Measurements from ENCODE around the gene TRAF6. TPM values are rescaled to one million over a fixed set of nuclear protein-coding genes. Genes with fewer than 3 reads are reported as not detected.

Gene TRAF6
- total RNA-seq, 1 experiment from 2014 or later, result 6.6 TPM

DNA sequence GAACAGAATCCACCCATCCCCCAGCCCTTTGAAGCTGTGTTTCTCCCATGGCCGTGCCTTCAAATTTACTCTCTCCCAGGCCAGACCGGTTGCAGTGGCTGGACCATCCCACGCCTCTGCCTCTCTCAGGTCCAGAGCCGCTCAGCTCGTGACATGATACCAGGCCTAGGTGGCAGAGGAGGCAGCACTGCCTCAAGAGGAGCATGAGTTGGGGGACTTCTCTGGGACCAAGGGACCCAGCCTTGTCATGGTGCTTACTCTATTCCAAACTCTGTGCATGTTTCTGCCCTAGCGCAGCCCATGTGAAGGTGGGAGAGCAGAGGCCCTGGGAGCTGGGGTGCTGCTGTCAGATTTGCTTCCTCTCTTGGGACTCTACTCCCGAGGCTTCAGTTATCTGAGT is 51.0 kb downstream of the TRAF6 start:
- H3K4me1 Mint-ChIP-seq, result peaks cover 28% of the 10 kb centered on the region
- no peaks in the 10 kb centered on the region for H3K27me3 Mint-ChIP-seq (ENCODE audit: low read depth)
- TF ChIP-seq ZNF423 (CRISPR knock-in tag; IDR thresholded peaks at IDR 0.05) (no peak), HMGA2 (CRISPR knock-in tag; IDR thresholded peaks at IDR 0.05) (no peak), ESRRA (CRISPR knock-in tag; IDR thresholded peaks at IDR 0.05; ENCODE audit: borderline replicate concordance) (no peak), CREB1 (CRISPR knock-in tag; IDR thresholded peaks at IDR 0.05) (no peak), MXD4 (CRISPR knock-in tag; IDR thresholded peaks at IDR 0.05; ENCODE audit: borderline replicate concordance) (no peak), MYBL2 (CRISPR knock-in tag; IDR thresholded peaks at IDR 0.05) (no peak)
- TF ChIP-seq, protein P1, sequence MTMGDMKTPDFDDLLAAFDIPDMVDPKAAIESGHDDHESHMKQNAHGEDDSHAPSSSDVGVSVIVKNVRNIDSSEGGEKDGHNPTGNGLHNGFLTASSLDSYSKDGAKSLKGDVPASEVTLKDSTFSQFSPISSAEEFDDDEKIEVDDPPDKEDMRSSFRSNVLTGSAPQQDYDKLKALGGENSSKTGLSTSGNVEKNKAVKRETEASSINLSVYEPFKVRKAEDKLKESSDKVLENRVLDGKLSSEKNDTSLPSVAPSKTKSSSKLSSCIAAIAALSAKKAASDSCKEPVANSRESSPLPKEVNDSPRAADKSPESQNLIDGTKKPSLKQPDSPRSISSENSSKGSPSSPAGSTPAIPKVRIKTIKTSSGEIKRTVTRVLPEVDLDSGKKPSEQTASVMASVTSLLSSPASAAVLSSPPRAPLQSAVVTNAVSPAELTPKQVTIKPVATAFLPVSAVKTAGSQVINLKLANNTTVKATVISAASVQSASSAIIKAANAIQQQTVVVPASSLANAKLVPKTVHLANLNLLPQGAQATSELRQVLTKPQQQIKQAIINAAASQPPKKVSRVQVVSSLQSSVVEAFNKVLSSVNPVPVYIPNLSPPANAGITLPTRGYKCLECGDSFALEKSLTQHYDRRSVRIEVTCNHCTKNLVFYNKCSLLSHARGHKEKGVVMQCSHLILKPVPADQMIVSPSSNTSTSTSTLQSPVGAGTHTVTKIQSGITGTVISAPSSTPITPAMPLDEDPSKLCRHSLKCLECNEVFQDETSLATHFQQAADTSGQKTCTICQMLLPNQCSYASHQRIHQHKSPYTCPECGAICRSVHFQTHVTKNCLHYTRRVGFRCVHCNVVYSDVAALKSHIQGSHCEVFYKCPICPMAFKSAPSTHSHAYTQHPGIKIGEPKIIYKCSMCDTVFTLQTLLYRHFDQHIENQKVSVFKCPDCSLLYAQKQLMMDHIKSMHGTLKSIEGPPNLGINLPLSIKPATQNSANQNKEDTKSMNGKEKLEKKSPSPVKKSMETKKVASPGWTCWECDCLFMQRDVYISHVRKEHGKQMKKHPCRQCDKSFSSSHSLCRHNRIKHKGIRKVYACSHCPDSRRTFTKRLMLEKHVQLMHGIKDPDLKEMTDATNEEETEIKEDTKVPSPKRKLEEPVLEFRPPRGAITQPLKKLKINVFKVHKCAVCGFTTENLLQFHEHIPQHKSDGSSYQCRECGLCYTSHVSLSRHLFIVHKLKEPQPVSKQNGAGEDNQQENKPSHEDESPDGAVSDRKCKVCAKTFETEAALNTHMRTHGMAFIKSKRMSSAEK (CRISPR knock-in tag; IDR thresholded peaks at IDR 0.05; ENCODE audit: borderline replicate concordance), result no peak
- TF ChIP-seq, protein P2, sequence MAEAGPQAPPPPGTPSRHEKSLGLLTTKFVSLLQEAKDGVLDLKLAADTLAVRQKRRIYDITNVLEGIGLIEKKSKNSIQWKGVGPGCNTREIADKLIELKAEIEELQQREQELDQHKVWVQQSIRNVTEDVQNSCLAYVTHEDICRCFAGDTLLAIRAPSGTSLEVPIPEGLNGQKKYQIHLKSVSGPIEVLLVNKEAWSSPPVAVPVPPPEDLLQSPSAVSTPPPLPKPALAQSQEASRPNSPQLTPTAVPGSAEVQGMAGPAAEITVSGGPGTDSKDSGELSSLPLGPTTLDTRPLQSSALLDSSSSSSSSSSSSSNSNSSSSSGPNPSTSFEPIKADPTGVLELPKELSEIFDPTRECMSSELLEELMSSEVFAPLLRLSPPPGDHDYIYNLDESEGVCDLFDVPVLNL (CRISPR knock-in tag; IDR thresholded peaks at IDR 0.05; ENCODE audit: borderline replicate concordance, low read depth), result no peak
- ChIA-PET POLR2A (no interaction called here), CTCF (interaction anchor here (1.1 to 3.0 kb wide), 3 partner anchors 10 to 34 kb away, joined by 4 to 21 read pairs (median 12); no protein-coding TSS in a partner anchor)
- no peak overlapping the region for H3K27ac Mint-ChIP-seq
- H3K4me3 Mint-ChIP-seq, result no peak overlapping the region
- DNase-seq (ENCODE audit: low spot score) (no peak), ATAC-seq (no peak)
- no peaks in the 10 kb centered on the region for H3K9me3 Mint-ChIP-seq
- no peaks in the 10 kb centered on the region; the same call in 1 of the 2 replicates for H3K36me3 Mint-ChIP-seq

DNA sequence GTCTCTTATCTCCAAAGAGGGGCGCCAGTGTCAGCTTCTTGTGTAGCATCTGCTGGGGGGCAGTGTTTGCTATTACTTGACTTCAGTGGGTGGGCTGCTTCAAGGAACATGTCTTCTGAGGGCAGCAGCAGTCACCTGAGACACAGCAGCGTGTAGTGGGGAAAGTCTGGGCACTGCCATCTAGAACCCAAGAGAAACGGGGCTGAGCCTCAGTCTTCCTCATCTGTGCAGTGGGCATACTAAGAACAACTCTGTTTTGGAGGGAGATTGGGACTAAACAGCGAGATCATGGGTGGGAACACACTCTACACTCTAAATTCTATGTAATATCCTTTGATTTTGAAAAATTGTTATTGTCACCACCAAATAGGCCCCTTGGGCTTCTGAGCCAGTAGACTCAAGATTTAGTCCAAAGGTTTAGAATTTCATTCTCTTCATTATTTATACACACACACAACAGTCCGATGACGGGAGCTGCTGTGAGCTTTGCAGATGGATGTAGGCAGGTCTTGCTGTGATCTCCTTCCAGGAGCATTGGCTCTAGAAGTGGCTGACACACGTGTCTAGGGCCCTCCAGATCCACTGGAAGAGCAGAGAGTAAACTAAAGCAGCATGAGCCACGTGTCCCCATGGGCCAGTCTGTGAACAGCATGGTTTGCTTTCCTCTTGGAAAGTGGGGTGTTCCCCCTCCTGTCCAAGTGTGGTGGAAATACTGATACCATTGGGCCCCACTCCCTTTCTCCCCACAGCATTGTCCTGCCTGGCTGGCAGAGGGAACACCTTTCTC is 51.8 kb downstream of the TRAF6 start:
- H3K9me3 Mint-ChIP-seq, result no peaks in the 10 kb centered on the region
- H3K27me3 Mint-ChIP-seq (ENCODE audit: low read depth), result no peaks in the 10 kb centered on the region
- no peak overlapping the region for H3K27ac Mint-ChIP-seq
- peaks cover 27% of the 10 kb centered on the region for H3K4me1 Mint-ChIP-seq
- ATAC-seq (no peak), DNase-seq (ENCODE audit: low spot score) (no peak)
- no peak overlapping the region for H3K4me3 Mint-ChIP-seq
- ChIA-PET CTCF (interaction anchor here (3.0 kb wide), 1 partner anchor 35 kb away, joined by 12 read pairs; no protein-coding TSS in a partner anchor), POLR2A (no interaction called here)
- no peaks in the 10 kb centered on the region; the same call in 1 of the 2 replicates for H3K36me3 Mint-ChIP-seq
- TF ChIP-seq, protein P3, sequence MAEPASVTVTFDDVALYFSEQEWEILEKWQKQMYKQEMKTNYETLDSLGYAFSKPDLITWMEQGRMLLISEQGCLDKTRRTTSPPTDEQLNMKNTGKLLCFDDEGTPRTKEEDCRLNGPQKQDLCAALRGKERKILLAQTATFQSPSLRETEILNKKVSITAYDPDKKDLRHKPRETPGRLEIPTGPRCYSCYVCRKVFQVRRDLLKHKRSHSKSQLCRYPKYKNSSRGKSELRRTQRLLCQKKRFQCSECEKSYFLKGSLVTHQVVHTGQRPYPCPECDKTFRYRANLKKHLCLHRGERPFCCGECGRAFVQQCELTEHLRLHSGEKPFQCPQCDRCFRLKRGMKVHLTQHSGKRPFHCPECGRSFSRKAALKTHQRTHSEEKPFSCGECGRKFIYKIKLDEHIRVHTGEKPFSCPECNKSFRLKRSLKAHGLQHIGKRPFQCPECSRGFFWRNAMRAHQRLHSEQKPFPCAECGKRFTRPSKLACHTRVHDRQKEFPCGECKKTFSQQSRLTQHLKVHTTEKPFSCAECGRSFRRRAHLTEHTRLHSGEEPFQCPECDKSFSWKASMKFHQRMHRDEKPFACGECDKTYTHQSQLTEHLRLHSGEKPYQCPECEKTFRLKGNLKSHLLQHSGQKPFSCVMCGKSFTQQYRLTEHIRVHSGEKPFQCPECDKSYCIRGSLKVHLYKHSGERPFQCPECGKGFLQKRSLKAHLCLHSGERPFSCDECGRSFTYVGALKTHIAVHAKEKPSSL (CRISPR knock-in tag; conservative IDR thresholded peaks at IDR 0.05), result no peak
- no peak for TF ChIP-seq ZNF317 (CRISPR knock-in tag; IDR thresholded peaks at IDR 0.05; ENCODE audit: borderline replicate concordance, low read depth)
- TF ChIP-seq, protein P4, sequence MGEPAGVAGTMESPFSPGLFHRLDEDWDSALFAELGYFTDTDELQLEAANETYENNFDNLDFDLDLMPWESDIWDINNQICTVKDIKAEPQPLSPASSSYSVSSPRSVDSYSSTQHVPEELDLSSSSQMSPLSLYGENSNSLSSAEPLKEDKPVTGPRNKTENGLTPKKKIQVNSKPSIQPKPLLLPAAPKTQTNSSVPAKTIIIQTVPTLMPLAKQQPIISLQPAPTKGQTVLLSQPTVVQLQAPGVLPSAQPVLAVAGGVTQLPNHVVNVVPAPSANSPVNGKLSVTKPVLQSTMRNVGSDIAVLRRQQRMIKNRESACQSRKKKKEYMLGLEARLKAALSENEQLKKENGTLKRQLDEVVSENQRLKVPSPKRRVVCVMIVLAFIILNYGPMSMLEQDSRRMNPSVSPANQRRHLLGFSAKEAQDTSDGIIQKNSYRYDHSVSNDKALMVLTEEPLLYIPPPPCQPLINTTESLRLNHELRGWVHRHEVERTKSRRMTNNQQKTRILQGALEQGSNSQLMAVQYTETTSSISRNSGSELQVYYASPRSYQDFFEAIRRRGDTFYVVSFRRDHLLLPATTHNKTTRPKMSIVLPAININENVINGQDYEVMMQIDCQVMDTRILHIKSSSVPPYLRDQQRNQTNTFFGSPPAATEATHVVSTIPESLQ (CRISPR knock-in tag; IDR thresholded peaks at IDR 0.05), result no peak
- TF ChIP-seq FOXK1 (CRISPR knock-in tag; IDR thresholded peaks at IDR 0.05), result no peak
- TF ChIP-seq ESRRA (CRISPR knock-in tag; IDR thresholded peaks at IDR 0.05; ENCODE audit: borderline replicate concordance), result no peak
- TF ChIP-seq, protein P5, sequence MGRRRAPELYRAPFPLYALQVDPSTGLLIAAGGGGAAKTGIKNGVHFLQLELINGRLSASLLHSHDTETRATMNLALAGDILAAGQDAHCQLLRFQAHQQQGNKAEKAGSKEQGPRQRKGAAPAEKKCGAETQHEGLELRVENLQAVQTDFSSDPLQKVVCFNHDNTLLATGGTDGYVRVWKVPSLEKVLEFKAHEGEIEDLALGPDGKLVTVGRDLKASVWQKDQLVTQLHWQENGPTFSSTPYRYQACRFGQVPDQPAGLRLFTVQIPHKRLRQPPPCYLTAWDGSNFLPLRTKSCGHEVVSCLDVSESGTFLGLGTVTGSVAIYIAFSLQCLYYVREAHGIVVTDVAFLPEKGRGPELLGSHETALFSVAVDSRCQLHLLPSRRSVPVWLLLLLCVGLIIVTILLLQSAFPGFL (CRISPR knock-in tag; IDR thresholded peaks at IDR 0.05; ENCODE audit: borderline replicate concordance), result no peak
- TF ChIP-seq MYBL2 (CRISPR knock-in tag; IDR thresholded peaks at IDR 0.05), result no peak
- TF ChIP-seq, protein P6, sequence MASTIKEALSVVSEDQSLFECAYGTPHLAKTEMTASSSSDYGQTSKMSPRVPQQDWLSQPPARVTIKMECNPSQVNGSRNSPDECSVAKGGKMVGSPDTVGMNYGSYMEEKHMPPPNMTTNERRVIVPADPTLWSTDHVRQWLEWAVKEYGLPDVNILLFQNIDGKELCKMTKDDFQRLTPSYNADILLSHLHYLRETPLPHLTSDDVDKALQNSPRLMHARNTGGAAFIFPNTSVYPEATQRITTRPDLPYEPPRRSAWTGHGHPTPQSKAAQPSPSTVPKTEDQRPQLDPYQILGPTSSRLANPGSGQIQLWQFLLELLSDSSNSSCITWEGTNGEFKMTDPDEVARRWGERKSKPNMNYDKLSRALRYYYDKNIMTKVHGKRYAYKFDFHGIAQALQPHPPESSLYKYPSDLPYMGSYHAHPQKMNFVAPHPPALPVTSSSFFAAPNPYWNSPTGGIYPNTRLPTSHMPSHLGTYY (CRISPR knock-in tag; IDR thresholded peaks at IDR 0.05), result no peak
- no peak for TF ChIP-seq RORB (CRISPR knock-in tag; IDR thresholded peaks at IDR 0.05)
- no peak for TF ChIP-seq CBFB (CRISPR knock-in tag; IDR thresholded peaks at IDR 0.05; ENCODE audit: low read depth)
- no peak for TF ChIP-seq TCF7 (CRISPR knock-in tag; IDR thresholded peaks at IDR 0.05; ENCODE audit: low read depth)
- no peak for TF ChIP-seq ZNF263 (CRISPR knock-in tag; IDR thresholded peaks at IDR 0.05; ENCODE audit: low read depth)
- TF ChIP-seq NFYB (CRISPR knock-in tag; conservative IDR thresholded peaks at IDR 0.05; ENCODE audit: low read depth), result no peak
- TF ChIP-seq, protein P7, sequence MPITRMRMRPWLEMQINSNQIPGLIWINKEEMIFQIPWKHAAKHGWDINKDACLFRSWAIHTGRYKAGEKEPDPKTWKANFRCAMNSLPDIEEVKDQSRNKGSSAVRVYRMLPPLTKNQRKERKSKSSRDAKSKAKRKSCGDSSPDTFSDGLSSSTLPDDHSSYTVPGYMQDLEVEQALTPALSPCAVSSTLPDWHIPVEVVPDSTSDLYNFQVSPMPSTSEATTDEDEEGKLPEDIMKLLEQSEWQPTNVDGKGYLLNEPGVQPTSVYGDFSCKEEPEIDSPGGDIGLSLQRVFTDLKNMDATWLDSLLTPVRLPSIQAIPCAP (CRISPR knock-in tag; IDR thresholded peaks at IDR 0.05), result no peak
- no peak for TF ChIP-seq EMX1 (CRISPR knock-in tag; IDR thresholded peaks at IDR 0.05)
